ENCODE measurements around the gene FARP2. TPM values are rescaled to one million over a fixed set of nuclear protein-coding genes. Genes with fewer than 3 reads are reported as not detected.
"Not testable (repeated sequence)": the region's sequence is repeated elsewhere in the genome, so short reads cannot be mapped to it uniquely, and the experiment has no call there.

Gene FARP2
- total RNA-seq, 4 donors from 2014 or later: 63.3 to 86.4 (median 66.0) TPM

GRCh38 chr2:241519669-241520068 lies 163.6 kb downstream of the FARP2 start:
- TF ChIP-seq POLR2A (IDR thresholded peaks at IDR 0.05): no peak
- TF ChIP-seq, protein P1, sequence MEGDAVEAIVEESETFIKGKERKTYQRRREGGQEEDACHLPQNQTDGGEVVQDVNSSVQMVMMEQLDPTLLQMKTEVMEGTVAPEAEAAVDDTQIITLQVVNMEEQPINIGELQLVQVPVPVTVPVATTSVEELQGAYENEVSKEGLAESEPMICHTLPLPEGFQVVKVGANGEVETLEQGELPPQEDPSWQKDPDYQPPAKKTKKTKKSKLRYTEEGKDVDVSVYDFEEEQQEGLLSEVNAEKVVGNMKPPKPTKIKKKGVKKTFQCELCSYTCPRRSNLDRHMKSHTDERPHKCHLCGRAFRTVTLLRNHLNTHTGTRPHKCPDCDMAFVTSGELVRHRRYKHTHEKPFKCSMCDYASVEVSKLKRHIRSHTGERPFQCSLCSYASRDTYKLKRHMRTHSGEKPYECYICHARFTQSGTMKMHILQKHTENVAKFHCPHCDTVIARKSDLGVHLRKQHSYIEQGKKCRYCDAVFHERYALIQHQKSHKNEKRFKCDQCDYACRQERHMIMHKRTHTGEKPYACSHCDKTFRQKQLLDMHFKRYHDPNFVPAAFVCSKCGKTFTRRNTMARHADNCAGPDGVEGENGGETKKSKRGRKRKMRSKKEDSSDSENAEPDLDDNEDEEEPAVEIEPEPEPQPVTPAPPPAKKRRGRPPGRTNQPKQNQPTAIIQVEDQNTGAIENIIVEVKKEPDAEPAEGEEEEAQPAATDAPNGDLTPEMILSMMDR (IDR thresholded peaks at IDR 0.05): no peak
- 70 to 75% methylated on average over 11 of the region's 11 CpGs for WGBS, 2 donors
- DNase-seq (ENCODE audit: low spot score in 2 of 2): no peak
- no peak overlapping the region for H3K4me3 ChIP-seq (ENCODE audit: low read depth, poor library complexity, severe bottlenecking)
- intact Hi-C loops (cut with DNase I; ENCODE audit: low total_unique reads): no loop called here

DNA sequence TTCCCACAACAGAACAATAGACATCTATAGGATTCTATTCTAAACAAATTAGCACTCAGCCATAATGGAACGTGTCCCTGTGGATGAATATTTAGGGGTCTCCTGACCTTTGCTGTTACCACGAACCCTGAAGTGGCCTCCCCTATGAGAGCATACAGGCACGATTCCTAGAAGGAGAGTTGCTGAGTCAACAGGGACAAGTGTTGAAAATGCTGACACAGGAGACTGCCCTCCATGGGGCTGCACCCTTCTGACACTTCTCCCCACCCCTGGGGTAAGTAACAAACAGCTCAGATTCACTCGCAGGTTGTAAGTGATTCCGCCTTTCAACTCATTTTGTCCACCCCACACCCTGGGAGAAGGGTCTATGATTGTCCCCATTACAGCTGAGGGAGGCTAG lies 166.4 kb downstream of the FARP2 start:
- H3K4me3 ChIP-seq (ENCODE audit: low read depth, poor library complexity, severe bottlenecking): no peak overlapping the region
- intact Hi-C loops (cut with DNase I; ENCODE audit: low total_unique reads): no loop called here
- 79 to 88% methylated on average over 5 of the region's 5 CpGs for WGBS, 2 donors
- DNase-seq (ENCODE audit: low spot score in 2 of 2): no peak
- no peak for TF ChIP-seq POLR2A (IDR thresholded peaks at IDR 0.05)
- TF ChIP-seq, protein P1 (IDR thresholded peaks at IDR 0.05): no peak

DNA sequence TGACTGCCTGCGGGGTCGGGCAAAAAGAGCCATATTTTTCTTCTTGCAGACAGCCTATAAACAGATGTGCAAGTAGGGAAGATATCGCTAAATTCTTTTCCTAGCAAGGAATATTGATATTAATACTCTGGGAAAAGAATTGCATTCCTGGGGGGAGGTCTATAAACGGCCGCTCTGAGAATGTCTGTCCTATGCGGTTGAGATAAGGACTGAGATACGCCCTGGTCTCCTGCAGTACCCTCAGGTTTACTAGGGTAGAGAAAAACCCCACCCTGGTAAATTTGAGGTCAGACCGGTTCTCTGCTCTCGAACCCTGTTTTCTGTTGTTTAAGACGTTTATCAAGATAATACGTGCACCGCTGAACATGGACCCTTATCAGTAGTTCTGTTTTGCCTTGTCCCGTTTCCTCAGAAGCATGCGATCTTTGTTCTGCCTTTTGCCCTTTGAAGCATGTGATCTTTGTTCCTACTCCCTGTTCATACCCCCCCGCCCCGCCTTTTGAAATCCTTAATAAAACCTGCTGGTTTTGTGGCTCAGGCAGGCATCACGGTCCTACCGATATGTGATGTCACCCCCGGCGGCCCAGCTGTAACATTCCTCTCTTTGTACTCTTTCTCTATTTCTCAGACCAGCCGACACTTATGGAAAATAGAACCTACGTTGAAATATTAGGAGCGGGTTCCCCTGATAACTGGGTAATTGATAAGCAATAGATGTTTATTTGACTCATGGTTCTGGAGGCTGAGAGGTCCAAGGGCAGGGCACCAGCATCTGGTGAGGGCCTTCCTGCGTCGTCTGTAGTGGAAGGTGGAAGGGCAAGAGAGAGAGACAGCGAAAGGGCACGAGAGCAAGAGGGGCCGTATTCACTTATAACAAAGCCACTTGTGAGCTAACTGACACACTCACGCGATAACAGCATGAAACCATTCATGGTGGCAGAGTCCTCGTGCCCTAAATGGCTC lies 170.0 kb downstream of the FARP2 start:
- H3K4me3 ChIP-seq (ENCODE audit: low read depth, poor library complexity, severe bottlenecking); intact Hi-C loops (cut with DNase I; ENCODE audit: low total_unique reads); DNase-seq (ENCODE audit: low spot score in 2 of 2): not testable (repeated sequence)
- WGBS, 2 donors: 92 to 94% methylated on average over 31 of the region's 31 CpGs

- TF ChIP-seq, protein P1 (IDR thresholded peaks at IDR 0.05): no peak
- WGBS, 2 donors: 53 to 65% methylated on average over 8 of the region's 8 CpGs
- DNase-seq (ENCODE audit: low spot score in 2 of 2): no peak
- H3K4me3 ChIP-seq (ENCODE audit: low read depth, poor library complexity, severe bottlenecking): no peak overlapping the region
- intact Hi-C loops (cut with DNase I; ENCODE audit: low total_unique reads): no loop called here
Measured at GRCh38 chr2:241530571-241530970, 174.5 kb downstream of the FARP2 start.

GRCh38 chr2:241531161-241531722 lies 175.2 kb downstream of the FARP2 start:
- no peak for DNase-seq (ENCODE audit: low spot score in 2 of 2)
- H3K4me3 ChIP-seq (ENCODE audit: low read depth, poor library complexity, severe bottlenecking): no peak overlapping the region
- no peak for TF ChIP-seq POLR2A (IDR thresholded peaks at IDR 0.05)
- TF ChIP-seq, protein P1 (IDR thresholded peaks at IDR 0.05): no peak
- WGBS, 2 donors: 59 to 61% methylated on average over 13 of the region's 13 CpGs
- intact Hi-C loops (cut with DNase I; ENCODE audit: low total_unique reads): no loop called here

- intact Hi-C loops (cut with DNase I; ENCODE audit: low total_unique reads): no loop called here
- DNase-seq (ENCODE audit: low spot score in 2 of 2): no peak
- H3K4me3 ChIP-seq (ENCODE audit: low read depth, poor library complexity, severe bottlenecking): no peak overlapping the region
- WGBS, 2 donors: 92 to 98% methylated on average over 8 of the region's 8 CpGs
- TF ChIP-seq, protein P1 (IDR thresholded peaks at IDR 0.05): no peak
- no peak for TF ChIP-seq POLR2A (IDR thresholded peaks at IDR 0.05)
Measured at GRCh38 chr2:241532168-241532567, 176.1 kb downstream of the FARP2 start.

Measured in lower leg skin (tissue), 4 donors.